Non-pigmented ciliary epithelial cell (primary cell): Measurements from ENCODE around the gene ATXN1.

Experiments used
- DNase-seq: peaks from one replicate; pipeline ENCODE4 v3.0.0-alpha.2; 2010; ENCODE audit warnings: low read depth

The ATXN1 gene

DNA sequence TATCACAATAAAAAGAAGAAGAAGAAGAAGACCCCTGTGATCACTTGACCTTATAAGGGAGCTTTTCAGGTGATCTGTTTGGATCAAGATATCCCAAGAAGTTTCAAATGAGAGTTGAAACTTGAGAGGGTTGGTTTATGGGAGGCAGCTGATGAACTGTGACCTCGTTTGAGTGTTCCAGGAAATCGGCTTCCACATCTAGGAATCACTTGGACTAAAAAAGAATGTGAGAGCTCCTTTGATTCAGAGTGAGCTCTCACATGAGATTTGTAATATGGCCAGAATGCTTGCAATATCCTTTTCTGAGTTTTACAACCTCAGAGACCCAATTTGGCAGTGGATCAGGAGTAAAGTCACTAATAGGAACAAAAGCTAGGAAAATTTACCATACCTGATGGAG lies 228.1 kb downstream of the ATXN1 start:
- no peak for DNase-seq

DNA sequence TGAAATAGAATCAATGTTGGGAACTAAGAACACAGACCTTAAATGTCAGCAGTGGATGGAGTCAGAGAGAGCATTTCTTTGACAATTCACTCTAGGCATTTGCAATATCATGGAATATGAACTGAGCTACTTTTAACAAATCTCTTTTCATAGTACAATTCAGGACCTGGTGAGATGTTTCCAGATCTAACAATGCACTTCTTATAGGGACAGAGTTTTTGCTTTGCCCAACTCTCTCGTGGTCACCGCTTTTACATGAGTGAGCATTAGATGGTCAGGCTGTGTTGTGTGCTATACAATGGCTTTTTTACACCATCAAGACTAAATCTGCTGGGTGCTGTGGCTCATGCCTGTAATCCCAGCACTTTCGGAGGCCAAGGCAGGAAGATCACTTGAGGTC lies 233.6 kb downstream of the ATXN1 start:
- no peak for DNase-seq

DNA sequence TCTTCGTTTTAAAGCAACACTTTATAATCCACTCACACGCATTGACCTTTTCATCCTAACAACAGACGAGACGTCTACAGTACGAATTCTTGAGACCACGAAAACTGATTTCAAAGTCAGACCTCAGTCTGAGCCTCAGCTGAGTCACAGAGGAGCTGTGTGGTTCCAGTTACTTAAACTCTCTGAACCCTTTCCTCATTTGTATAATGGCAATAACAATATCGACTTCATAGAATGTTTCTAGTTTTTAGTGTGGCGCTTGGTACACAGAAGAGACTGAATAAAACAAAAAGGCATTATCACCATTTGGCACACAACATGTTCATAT lies 236.9 kb downstream of the ATXN1 start:
- peak; percentile 83 for DNase-seq

DNA sequence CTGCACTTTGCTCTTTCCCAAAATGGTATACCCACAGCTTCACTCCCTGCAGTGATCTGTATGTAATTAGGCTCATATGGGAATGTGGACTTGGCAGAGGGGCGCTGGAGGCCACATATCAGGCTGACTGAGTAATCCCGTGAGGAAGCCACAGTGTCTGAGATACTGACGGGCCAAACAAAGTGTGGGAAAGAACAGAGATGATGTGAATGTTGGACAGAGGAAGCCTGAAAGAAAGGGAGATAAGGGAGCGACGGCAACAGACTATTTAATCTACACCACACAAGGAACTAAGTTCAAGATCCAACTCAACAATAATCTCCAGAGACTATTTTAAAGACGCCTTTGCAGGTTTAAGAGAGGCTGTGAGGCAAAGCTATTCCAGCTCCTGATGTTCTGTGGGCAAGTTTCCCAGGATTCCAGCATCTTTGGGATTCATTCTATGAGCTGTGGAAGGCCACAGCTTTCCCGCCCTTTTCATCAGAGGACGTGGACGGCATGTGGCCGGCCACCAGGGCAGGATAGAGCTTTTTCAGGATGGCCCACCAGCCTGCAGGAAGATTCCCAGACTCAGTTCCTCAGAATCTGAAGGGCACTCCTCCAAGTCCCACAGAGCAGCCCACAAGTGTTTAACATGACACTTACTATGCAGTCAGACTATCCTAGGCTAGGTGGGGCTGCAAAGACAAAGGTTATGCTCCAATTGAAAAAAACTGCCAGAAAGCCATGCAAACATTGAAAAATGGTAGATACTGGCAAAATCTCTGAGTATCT lies 237.5 kb downstream of the ATXN1 start:
- DNase-seq = peak; percentile 96

DNA sequence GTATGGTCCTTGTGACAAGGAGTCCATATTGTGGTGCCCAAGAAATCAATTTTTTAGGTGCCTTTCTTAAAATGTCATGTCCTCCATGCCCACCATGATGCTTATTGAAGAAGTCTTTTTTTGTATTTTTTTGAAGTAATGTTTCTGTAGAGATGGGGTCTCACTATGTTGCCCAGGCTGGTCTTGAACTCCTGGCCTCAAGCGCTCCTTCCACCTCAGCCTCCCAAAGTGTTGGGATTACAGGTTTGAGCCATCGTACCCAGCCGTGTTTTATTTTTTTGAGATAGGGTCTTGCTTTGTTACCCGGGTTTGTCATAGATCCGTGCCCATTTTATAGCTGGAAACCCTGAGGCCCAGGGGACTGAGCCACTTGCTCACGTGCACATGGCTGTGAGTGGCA lies 238.3 kb downstream of the ATXN1 start:
- DNase-seq = no peak

DNA sequence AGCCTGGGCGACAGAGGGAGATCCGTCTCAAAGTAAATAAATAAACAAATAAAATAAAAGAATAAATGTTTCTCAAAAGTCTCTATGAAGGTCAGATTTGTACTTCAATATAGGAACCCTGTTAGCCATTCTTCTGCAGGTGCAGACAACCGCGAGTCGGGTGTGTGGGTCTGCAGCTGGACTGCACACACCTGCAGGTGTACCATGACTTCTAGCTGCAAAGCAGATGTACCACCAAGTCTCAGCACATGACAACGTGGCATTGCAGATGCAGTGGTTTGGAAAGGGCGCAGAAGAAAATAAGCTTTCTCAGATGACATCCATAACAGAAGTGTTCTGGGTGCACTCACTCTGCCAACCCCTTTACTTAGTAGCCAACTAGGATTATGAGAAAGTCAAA lies 239.7 kb downstream of the ATXN1 start:
- DNase-seq = no peak

DNA sequence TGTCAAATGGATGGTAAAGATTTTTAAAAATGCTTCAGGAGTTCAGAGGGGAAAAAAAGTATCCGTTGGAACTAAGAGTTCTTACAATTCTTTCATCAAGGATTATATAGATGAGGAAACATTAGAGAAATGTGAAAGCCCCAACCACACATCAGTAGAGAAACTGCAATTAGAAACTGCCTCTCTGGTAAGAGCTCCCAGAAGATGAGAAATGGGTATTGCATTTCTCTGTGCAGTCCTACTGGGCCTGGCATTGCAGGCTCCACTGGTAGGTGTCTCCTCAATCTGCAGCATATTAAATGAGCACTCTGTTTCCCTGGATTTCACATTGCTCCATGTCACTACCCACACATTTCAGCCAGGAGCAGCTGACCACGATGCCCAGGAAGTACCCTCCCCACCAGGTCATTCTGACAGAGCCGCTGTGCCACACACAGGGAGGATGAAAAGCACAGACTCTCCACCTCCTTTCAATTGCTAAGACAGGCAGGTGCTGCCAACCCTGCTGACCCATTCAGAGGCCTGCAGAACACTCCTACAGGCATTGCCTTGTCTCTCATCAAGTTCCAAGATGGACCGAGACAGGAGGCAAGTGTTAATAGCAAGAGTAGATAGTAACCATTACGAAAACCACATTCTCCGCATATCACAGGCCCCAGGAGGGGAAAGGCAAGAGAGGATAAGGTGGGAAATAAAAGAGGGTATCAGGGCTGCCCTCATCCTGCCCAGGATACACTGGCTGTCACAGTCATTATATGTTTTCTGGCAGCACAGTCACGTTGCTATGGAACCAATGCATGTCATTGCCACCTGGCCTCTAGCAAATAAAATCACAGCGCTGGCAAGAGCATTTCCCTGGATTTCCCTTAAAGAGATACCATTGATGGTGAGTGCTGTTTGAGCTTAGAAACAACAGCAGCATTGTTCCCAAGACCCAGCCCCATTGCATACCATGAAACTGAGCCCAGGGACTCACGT lies 241.7 kb downstream of the ATXN1 start:
- no peak for DNase-seq

DNA sequence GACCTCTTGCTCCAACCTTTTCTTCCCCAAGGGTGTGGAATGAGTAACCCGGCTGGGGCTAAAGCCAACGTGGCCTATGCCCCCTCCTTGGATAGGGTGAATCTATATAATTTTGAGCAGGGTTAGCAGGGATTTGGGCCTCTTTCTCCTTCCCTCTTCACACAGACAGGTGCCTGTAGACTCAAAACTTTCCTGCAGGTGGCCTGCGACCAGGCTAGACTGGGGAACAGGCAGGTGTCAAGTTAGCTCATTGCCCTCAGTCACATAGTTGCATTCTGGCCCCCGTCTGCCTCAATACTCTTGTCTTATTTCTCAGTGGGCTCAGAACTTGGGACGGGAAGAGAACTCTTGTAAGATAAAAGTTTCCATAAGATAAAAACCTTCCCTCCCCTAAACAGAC lies 243.0 kb downstream of the ATXN1 start:
- DNase-seq = no peak

DNA sequence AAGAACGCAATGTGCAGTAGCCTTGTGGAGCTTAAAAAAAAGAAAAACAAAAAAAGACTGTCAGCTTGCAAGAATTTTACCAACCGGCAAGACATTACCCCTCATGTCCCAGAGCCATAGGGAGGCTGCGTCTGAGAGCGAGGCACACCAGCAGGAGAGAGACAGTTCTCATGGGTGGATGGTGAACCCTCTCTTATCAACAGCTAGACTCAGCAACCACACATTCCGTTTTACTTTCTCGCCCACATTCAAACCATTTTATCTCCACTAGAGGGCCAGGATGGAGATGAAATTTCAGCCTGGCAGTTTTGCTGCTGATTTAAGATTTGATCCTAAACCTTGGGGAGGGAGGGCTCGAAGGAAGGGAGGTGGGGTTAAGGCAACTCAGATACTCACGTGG lies 247.0 kb downstream of the ATXN1 start:
- DNase-seq = peak; percentile 77

DNA sequence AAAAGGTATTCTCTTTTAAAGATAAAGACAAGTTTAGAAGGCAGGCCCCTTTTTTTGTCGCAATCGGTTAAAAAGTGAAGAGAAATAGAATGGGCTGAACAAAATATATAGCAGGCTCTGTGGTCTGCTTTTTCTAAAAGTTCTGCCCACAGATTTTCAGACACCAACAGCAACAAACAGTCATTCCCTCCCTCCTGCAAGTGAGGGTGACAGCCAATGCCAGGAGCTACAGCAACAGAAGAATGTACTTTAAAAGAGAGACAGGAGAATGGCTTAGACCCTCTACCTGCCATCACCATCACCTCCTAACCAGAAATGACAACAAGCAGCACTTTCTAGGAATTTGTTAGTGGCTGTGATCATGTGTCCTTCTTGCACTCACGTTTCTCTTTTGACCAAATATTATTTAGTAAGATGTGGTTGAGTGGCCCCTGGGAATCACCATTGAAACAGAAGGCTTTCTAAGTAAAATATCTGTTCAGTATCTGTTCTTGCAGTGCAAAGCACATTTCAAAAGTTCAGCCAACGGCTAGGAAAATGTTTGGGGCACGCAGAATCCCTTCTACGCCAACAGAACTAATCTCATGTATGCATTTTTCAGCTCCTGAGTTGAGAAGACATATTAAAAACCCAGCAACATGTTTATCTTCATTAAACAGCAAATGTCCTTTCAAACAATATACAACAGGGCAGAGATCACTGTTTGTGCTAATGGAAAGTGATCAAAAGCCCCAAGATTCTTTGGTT lies 248.5 kb downstream of the ATXN1 start:
- no peak for DNase-seq

DNA sequence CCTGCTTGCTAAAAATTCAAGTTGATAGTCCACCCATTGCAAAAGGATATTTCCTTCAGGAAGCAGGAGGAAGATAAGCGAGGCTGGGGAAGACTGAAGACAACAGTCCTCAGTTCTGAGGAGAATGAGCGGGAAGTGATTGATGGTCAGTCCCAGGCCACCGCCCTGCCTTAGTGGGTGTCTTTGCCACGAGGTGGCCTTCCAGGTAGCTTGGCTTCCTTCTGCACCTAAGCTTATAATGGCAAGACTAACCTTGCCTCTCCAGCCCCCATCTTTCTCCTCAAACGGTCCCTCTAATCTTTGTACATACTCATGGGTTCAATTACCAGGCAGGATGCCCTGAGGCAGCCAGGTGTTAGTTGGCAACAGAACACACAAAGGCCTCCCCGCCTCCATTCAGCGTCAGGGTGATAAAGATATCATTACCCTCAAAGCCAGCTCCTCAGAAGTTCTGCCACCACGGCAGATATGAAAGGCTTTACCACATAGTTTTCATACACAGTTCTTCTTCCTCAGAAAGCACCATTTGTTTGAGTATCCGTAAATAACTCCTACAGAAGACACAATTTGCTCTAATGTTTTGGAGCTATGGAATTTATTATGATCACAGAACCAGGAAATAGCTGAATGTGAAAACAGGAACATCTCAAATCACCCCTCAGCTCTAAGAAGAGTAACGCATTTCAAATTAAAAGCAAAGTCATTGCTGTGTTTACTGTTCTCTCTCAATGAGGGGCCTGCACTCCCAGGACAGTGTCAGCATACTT lies 249.4 kb downstream of the ATXN1 start:
- DNase-seq = no peak

DNA sequence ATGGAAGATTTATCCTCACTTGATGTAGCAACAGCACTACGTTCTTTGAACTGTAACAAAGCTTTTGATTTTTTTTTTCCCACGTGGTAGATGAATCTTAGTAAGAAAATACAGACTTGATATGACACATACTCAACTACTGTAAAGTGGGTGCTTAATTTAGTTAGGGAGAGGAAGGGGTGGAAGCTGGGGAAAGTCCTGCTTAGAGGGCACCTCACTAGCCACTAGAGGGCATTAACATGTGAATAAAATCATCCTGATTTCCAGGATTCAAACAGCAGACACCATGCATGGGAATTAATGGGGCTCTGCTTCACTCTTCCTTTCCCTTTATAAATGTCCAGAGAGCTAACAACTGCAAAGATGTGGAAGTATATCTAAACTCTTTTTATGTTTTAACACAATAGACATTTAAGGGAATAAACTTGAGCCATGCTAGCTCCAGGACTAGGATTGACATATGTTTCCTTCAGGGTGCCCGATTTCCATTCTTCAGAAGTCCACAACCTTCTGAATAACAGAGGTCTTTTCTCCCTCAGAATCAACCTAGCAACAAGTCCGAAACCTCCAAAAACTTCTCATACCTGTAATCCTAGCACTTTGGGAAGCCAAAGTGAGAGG lies 250.1 kb downstream of the ATXN1 start:
- DNase-seq = no peak

DNA sequence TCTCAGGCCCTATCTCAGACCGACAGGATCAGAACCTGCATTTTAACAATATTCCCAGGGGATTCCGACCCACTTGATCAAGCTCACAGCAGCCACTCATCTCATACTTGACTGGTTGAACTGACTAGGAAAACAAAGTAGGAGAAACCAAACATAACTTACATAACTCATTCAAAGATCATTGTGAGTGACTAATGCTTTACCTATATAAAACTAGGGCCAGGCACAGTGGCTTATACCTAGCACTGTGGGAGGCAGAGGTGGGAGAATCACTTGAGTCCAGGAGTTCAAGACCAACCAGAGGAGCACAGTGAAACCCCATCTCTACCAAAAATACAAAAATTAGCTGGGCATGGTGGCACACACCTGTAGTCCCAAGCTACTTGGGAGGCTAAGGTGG lies 251.0 kb downstream of the ATXN1 start:
- DNase-seq = no peak

DNA sequence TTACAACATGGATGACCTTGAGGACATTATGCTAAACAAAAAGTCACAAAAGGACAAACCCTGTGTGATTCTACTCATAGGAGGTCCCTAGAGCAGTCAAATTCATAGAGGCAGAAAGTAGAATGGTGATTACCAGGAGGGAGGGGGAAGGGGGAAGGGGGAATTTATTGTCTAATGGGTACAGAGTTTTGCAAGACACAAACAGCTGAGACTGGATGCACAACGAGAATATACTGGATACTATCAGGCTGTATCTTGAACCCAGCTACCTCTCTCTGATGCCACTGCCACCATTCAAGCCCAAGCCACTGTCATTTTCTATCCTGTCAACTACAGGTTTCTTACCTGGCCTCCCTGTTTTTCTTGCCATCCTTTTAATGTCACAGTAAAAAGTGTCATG lies 252.3 kb downstream of the ATXN1 start:
- no peak for DNase-seq

DNA sequence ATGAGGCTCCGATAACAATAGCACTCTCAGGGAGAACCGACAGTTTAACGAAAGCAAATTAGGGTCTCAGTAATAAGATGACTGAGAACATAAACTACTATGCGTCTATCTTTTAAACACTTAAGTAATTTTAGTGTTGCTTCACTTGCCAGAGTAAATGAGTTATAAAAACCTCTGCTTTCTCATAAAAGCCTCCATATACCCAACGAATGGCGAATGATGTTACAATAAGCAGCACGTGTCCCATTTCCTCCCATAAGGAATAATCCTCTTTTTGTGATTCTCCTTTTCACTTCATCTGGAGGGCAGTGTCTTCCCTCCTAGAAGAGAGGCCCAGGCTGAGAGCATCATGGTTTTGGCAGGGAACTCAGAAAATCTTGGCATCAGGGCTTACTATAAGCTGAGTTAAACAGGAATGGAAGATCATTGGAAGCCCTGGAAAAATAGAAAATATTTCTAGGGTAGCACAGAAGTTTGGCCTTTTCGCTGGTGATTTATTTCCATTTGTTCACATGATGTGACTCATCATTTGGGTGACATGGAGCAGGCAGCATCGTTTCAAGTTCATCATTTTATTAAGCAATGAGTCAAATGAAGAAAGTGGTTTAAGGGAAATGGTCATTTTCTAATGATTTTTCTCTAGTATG lies 255.4 kb downstream of the ATXN1 start:
- no peak for DNase-seq

DNA sequence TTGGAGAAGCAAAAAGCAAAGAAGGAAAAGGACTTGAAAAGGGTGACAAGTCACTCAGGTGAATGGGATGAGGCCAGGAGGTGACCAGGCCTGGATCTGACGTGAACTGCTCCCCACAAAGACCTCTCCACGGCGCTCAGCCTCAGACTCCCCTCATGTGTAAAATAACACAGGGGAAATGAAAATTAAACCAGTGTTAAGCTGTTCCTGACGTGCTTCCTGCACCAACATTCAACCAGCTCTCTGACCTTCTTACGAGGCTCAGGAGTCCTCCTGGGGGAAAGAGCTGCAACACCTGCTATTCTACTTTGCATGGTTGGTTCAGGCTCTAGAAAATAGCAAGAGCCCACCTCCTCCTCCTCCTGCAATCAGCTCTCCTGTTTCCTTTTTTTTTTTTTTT lies 256.7 kb downstream of the ATXN1 start:
- no peak for DNase-seq

DNA sequence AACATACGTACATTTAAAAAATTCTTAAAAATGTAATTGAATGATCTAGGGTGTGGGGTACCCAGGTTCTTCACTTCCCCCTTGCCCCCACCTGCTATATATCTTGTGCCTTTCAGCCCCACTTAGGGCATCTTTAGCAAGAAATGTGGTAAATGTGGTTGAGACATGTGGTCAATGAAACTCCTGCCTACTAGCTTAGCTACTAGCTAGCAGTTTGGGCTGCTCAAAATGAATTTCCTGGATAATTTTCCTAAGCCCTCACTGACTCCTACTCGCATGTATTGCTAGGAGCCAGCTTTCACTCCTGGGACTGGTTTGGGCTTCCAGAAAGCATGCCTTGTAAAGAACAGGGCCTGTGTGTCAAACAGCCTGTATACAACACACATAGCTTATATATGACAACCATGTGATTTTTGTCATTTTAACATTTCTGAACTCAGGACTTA lies 257.3 kb downstream of the ATXN1 start:
- DNase-seq = no peak

DNA sequence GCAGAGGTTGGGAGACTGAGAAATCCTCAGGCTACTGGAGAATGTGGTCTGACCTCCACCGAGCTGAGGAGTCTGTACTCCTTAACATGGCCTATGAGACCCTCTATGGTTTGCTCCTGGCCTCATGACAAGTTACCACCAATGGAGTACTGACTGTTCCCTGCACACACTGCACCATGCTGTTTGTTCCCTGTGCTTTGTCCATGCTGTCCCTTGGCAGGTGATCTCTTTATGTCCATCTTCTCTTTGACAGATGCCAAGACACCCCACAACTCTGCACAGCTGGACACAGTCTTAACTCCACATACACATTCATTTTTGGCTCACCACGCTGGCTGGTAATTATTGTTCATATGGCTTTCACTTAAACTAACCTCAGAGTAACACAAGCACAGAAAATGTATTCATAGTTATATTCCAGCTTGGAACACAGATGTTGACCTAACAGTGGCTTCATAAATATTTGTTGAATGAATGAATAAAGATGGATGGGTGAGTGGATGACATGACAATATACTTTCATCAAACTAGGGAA lies 258.0 kb downstream of the ATXN1 start:
- DNase-seq = no peak

DNA sequence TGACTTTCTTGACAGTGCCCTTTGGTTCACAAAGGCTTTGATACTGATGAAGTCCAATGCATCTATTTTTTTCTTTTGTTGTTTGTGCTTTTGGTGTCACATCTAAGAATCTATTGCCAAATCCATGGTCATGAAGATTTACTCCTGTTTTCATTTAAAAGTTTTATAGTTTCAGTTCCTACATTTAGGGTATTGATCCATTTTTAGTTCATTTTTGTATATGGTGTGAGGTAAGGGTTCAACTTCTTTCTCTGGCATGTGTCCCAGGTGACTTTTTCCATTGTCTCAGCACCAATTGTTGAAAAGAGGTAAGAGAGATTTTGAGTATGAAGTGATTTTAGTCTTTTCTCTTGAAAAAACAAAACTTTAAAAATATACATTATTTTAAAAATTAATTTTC lies 262.3 kb downstream of the ATXN1 start:
- DNase-seq = no peak

DNA sequence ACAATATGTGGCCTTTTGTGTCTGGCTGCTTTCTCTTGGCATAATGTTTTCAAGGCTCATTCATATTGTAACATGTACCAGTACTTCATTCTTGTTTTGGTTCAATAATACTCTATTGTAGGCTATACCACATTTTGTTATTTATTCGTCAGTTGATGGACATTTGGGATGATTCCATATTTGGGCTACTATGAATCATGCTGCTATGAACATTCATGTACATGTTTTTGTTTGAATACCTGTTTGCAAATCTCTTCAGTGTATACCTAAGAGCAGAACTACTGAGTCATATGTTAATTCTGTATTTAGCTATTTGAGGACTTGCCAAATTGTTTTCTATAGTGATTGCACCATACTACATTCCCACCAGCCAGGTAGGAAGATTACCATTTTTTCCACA lies 263.0 kb downstream of the ATXN1 start:
- DNase-seq = no peak
